Measurements from ENCODE around the gene GPC5. TPM values are rescaled to one million over a fixed set of nuclear protein-coding genes. Genes with fewer than 3 reads are reported as not detected.

GPC5 gene
- polyA plus RNA-seq, 2 of the 4 experiments (the other 2 are of a cell fraction), result not detected

GRCh38 chr13:92135509-92135908, 737.1 kb downstream of the GPC5 start:
- Histone ChIP-seq H3K27ac (no peak overlapping the region), H3K4me1 (no peaks in the 10 kb centered on the region), H3K4me2 (no peak overlapping the region), H3K9me3 (no peaks in the 10 kb centered on the region), H3K4me3 (no peak overlapping the region)
- TF ChIP-seq SREBF2 (IDR thresholded peaks at IDR 0.05) (no peak), PHF8 (IDR thresholded peaks at IDR 0.05; ENCODE audit: borderline replicate concordance, low read depth) (no peak), KDM5A (IDR thresholded peaks at IDR 0.05) (no peak), RFX5 (IDR thresholded peaks at IDR 0.05) (no peak), POLR2AphosphoS2 (conservative IDR thresholded peaks at IDR 0.05; ENCODE audit: low read length) (no peak), CHD4 (IDR thresholded peaks at IDR 0.05; ENCODE audit: borderline replicate concordance) (no peak), ZNF302 (CRISPR knock-in tag; IDR thresholded peaks at IDR 0.05) (no peak), SMC3 (IDR thresholded peaks at IDR 0.05) (no peak)
- TF ChIP-seq, protein P1, sequence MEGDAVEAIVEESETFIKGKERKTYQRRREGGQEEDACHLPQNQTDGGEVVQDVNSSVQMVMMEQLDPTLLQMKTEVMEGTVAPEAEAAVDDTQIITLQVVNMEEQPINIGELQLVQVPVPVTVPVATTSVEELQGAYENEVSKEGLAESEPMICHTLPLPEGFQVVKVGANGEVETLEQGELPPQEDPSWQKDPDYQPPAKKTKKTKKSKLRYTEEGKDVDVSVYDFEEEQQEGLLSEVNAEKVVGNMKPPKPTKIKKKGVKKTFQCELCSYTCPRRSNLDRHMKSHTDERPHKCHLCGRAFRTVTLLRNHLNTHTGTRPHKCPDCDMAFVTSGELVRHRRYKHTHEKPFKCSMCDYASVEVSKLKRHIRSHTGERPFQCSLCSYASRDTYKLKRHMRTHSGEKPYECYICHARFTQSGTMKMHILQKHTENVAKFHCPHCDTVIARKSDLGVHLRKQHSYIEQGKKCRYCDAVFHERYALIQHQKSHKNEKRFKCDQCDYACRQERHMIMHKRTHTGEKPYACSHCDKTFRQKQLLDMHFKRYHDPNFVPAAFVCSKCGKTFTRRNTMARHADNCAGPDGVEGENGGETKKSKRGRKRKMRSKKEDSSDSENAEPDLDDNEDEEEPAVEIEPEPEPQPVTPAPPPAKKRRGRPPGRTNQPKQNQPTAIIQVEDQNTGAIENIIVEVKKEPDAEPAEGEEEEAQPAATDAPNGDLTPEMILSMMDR (IDR thresholded peaks at IDR 0.05), result no peak
- WGBS (ENCODE audit: missing lambda C conversion rate), result 23% methylated on average over 7 of the region's 7 CpGs
- DNase-seq (ENCODE audit: low read depth in 1 of 2, low spot score in 1 of 2) (no peak), ATAC-seq (no peak), FAIRE-seq (no peak)
- ChIA-PET POLR2A (no interaction called here), CTCF (no interaction called here)

DNA sequence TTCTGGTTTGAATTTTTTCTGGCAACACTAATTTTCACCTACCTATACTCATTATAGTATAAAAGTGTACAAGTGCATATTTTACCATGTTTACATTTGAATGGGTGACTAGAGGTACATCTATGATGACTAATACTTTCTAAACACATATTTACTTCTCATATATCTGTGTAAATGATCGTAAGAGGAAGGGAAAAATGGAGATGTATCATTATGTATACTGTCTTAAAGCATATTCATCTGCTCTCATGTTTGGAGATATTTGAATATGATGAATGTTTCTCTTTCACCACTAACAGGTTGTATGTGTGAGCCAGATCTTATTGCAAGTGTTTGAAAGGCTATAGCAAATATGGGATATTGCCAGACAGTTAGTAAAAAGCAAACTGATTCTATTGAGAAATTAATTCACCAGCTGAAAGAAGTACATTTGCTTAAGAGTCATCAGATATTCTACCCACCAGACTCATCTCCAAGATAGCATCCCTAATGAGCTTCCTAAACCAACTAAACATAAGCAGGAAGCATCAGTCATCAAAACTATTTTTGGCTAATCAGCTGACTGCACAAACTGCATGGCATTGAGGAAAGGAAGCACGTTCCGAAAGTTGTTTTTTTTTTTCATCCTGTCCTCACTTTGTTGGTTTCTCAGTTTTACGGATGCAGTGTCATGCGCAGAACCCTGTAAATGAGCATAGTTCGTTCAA, 738.2 kb downstream of the GPC5 start:
- TF ChIP-seq FOXS1 (CRISPR knock-in tag; IDR thresholded peaks at IDR 0.05) (no peak), JUNB (IDR thresholded peaks at IDR 0.05) (no peak), RFX5 (IDR thresholded peaks at IDR 0.05) (no peak), POLR2A (IDR thresholded peaks at IDR 0.05; ENCODE audit: low read length) (no peak), CHD4 (IDR thresholded peaks at IDR 0.05; ENCODE audit: borderline replicate concordance) (no peak), SMC3 (IDR thresholded peaks at IDR 0.05) (no peak), MAFK (IDR thresholded peaks at IDR 0.05; ENCODE audit: partially characterized antibody) (no peak), ZSCAN20 (CRISPR knock-in tag; IDR thresholded peaks at IDR 0.05) (no peak), PHF8 (IDR thresholded peaks at IDR 0.05; ENCODE audit: borderline replicate concordance, low read depth) (no peak), EHMT2 (IDR thresholded peaks at IDR 0.05; ENCODE audit: low read depth) (no peak)
- TF ChIP-seq, protein P2, sequence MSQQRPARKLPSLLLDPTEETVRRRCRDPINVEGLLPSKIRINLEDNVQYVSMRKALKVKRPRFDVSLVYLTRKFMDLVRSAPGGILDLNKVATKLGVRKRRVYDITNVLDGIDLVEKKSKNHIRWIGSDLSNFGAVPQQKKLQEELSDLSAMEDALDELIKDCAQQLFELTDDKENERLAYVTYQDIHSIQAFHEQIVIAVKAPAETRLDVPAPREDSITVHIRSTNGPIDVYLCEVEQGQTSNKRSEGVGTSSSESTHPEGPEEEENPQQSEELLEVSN (IDR thresholded peaks at IDR 0.05; ENCODE audit: borderline replicate concordance, low read depth), result no peak
- CTCF ChIA-PET, result no interaction called here
- no peak for DNase-seq (ENCODE audit: low read depth in 1 of 2, low spot score in 1 of 2)
- POLR2A ChIA-PET, result no interaction called here
- Histone ChIP-seq H3K9me3 (no peaks in the 10 kb centered on the region), H3K4me3 (no peak overlapping the region), H3K4me2 (no peak overlapping the region), H3K27ac (no peak overlapping the region), H3K4me1 (no peaks in the 10 kb centered on the region)
- 32% methylated on average over 6 of the region's 6 CpGs for WGBS (ENCODE audit: missing lambda C conversion rate)
- FAIRE-seq, result no peak
- no peak for ATAC-seq

GRCh38 chr13:92137520-92137919, 739.1 kb downstream of the GPC5 start:
- H3K4me1 ChIP-seq, result no peaks in the 10 kb centered on the region
- CTCF ChIA-PET, result no interaction called here
- no peak for DNase-seq (ENCODE audit: low read depth in 1 of 2, low spot score in 1 of 2)
- FAIRE-seq, result no peak
- no peaks in the 10 kb centered on the region for H3K9me3 ChIP-seq
- H3K4me2 ChIP-seq, result no peak overlapping the region
- POLR2A ChIA-PET, result no interaction called here
- H3K27ac ChIP-seq, result no peak overlapping the region
- H3K4me3 ChIP-seq, result no peak overlapping the region
- 7% methylated on average over 3 of the region's 3 CpGs for WGBS (ENCODE audit: missing lambda C conversion rate)
- TF ChIP-seq NFE2L2 (conservative IDR thresholded peaks at IDR 0.05; ENCODE audit: low read length) (no peak), BHLHE40 (IDR thresholded peaks at IDR 0.05; ENCODE audit: low read depth, low read length) (no peak), CEBPB (IDR thresholded peaks at IDR 0.05) (no peak), PBX3 (IDR thresholded peaks at IDR 0.05) (no peak), ZSCAN20 (CRISPR knock-in tag; IDR thresholded peaks at IDR 0.05) (no peak), CHD4 (IDR thresholded peaks at IDR 0.05; ENCODE audit: borderline replicate concordance) (no peak), HEYL (CRISPR knock-in tag; IDR thresholded peaks at IDR 0.05) (no peak), EP300 (IDR thresholded peaks at IDR 0.05) (no peak), SMC3 (IDR thresholded peaks at IDR 0.05) (no peak), HOXB13 (CRISPR knock-in tag; IDR thresholded peaks at IDR 0.05; ENCODE audit: low read depth) (no peak), USF2 (IDR thresholded peaks at IDR 0.05) (no peak), RFX5 (IDR thresholded peaks at IDR 0.05) (no peak), POLR2A (IDR thresholded peaks at IDR 0.05; ENCODE audit: low read length) (no peak), ZFP36 (IDR thresholded peaks at IDR 0.05; ENCODE audit: borderline replicate concordance, partially characterized antibody) (no peak), CBX8 (IDR thresholded peaks at IDR 0.05) (no peak)
- ATAC-seq, result no peak

Measured in A549 (cell line).